Measurements from ENCODE around the gene ZNF385A. TPM values are rescaled to one million over a fixed set of nuclear protein-coding genes. Genes with fewer than 3 reads are reported as not detected.

The ZNF385A gene
- total RNA-seq, 1 donor from 2014 or later: 15.6 TPM

DNA sequence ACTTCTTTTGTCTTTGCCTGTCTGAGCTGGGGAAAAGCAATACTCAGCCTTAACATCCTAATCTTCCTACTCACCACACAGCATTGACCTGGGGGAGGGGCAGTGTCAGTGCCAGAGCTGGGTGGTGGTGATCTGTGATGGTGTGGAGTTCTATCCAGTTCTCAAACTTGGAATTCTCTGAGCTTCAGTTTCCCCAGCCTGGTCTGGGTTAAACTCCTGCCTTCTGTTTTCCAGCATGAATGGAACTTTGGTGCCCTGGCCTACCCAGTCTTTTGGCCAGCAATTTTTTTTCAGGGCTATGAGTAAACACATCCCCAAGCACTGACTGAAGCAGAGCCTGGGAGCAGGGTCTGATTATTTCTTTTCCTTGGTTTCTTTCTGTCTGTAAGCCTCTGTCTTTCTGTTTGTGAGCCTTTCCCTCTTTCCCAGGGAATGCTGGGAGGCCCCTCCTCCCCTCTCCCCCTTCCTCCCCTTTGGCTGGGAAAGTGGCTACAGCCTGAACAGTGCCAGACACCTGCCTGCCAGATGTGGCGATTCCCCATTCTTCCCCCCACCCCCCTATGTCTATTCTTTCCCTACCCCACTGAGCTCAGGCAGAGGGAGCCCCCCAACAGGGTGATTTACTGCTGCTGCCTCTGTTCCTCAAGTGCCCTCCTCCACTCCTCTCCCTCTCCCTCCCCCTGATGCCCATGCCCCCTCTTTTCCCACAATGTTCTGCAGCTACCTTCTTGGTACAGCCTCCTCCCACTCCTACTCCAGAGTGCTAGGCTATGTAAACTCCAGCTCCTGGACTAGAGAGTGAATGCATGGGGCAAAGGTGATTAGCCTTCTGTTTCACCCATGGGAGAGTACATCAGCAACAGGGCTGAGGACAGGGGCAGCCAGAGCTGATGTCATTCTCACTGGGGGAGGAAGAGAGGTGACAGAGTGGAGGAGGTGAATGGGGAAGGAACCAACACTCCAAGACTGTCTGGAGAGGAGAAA is 31.4 kb downstream of the ZNF385A start:
- TF ChIP-seq, protein P1, sequence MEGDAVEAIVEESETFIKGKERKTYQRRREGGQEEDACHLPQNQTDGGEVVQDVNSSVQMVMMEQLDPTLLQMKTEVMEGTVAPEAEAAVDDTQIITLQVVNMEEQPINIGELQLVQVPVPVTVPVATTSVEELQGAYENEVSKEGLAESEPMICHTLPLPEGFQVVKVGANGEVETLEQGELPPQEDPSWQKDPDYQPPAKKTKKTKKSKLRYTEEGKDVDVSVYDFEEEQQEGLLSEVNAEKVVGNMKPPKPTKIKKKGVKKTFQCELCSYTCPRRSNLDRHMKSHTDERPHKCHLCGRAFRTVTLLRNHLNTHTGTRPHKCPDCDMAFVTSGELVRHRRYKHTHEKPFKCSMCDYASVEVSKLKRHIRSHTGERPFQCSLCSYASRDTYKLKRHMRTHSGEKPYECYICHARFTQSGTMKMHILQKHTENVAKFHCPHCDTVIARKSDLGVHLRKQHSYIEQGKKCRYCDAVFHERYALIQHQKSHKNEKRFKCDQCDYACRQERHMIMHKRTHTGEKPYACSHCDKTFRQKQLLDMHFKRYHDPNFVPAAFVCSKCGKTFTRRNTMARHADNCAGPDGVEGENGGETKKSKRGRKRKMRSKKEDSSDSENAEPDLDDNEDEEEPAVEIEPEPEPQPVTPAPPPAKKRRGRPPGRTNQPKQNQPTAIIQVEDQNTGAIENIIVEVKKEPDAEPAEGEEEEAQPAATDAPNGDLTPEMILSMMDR (IDR thresholded peaks at IDR 0.05; ENCODE audit: unreplicated experiment): no peak
- DNase-seq (ENCODE audit: low spot score, unreplicated experiment): no peak
- Mint-ChIP-seq H3K9me3 (ENCODE audit: low read depth) (no peaks in the 10 kb centered on the region), H3K4me1 (ENCODE audit: low read depth) (peaks cover 45% of the 10 kb centered on the region), H3K27me3 (no peaks in the 10 kb centered on the region), H3K4me3 (ENCODE audit: low read depth) (peak overlapping the region; percentile 63), H3K36me3 (ENCODE audit: insufficient read depth) (peaks cover 10% of the 10 kb centered on the region), H3K27ac (peak overlapping the region; percentile 95)

DNA sequence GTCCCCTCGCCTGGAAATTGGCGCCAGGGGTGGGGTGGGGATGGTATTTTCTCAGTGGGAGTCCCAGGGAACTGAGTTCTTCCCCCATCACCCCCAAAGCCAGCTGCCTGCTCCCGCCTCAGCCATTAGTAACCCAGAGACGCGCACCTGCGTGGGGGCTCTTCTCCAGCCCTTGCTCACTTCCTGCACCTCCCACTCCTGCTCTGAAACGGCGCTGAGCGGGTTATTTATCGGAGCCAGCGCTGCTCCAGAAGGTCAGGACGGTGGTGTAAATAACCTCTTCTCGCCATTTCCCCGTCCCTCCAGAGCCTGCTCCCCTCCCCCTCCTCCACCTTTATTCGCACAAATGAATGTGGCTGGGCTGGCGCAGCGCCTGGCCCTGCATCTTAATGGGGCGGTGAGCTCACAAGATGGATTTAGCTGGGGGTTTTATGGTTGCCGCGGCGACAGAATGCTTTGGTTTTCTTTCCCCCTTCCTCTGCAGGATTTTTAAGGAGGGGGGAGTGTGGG is 32.5 kb downstream of the ZNF385A start:
- Mint-ChIP-seq H3K27me3 (no peaks in the 10 kb centered on the region), H3K4me1 (ENCODE audit: low read depth) (peaks cover 43% of the 10 kb centered on the region), H3K27ac (peak overlapping the region; percentile 95), H3K4me3 (ENCODE audit: low read depth) (peak overlapping the region; percentile 63), H3K9me3 (ENCODE audit: low read depth) (no peaks in the 10 kb centered on the region), H3K36me3 (ENCODE audit: insufficient read depth) (peaks cover 15% of the 10 kb centered on the region)
- no peak for DNase-seq (ENCODE audit: low spot score, unreplicated experiment)
- TF ChIP-seq, protein P1 (IDR thresholded peaks at IDR 0.05; ENCODE audit: unreplicated experiment): no peak

GRCh38 chr12:54351341-54351740 is 33.2 kb downstream of the ZNF385A start:
- H3K9me3 Mint-ChIP-seq (ENCODE audit: low read depth): no peaks in the 10 kb centered on the region
- TF ChIP-seq, protein P1 (IDR thresholded peaks at IDR 0.05; ENCODE audit: unreplicated experiment): no peak
- H3K36me3 Mint-ChIP-seq (ENCODE audit: insufficient read depth): peaks cover 20% of the 10 kb centered on the region
- H3K4me3 Mint-ChIP-seq (ENCODE audit: low read depth): no peak overlapping the region
- DNase-seq (ENCODE audit: low spot score, unreplicated experiment): no peak
- H3K27me3 Mint-ChIP-seq: no peaks in the 10 kb centered on the region
- peaks cover 37% of the 10 kb centered on the region for H3K4me1 Mint-ChIP-seq (ENCODE audit: low read depth)
- no peak overlapping the region for H3K27ac Mint-ChIP-seq

DNA sequence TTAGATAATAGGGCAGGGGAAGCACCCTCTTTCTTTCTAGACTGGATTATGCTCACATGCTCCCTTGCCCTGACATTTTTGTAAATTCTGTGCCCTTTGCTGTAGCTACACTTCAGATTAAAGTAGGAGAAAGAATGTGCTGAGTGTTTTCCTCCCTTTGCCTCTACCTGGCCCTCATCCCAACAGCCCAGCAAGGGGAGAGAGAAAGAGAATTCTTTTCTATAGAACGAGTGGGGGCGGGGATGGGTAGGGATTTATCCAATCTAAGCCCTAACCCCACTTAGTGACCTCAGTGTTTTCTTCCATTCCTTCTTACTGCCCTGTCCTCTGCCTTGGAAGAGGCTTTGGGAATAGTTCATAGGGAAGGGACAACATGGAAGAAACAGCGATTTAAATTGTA is 33.8 kb downstream of the ZNF385A start:
- Mint-ChIP-seq H3K9me3 (ENCODE audit: low read depth) (no peaks in the 10 kb centered on the region), H3K4me1 (ENCODE audit: low read depth) (peaks cover 35% of the 10 kb centered on the region), H3K4me3 (ENCODE audit: low read depth) (no peak overlapping the region), H3K27me3 (no peaks in the 10 kb centered on the region), H3K27ac (no peak overlapping the region), H3K36me3 (ENCODE audit: insufficient read depth) (peaks cover 20% of the 10 kb centered on the region)
- no peak for DNase-seq (ENCODE audit: low spot score, unreplicated experiment)
- TF ChIP-seq, protein P1 (IDR thresholded peaks at IDR 0.05; ENCODE audit: unreplicated experiment): no peak

GRCh38 chr12:54349679-54350078 is 34.9 kb downstream of the ZNF385A start:
- H3K36me3 Mint-ChIP-seq (ENCODE audit: insufficient read depth): peaks cover 26% of the 10 kb centered on the region

More at GRCh38 chr12:54349679-54350078, 34.9 kb downstream of the ZNF385A start:
- DNase-seq (ENCODE audit: low spot score, unreplicated experiment): no peak
- Mint-ChIP-seq H3K27ac (no peak overlapping the region), H3K4me1 (ENCODE audit: low read depth) (peaks cover 25% of the 10 kb centered on the region), H3K27me3 (no peaks in the 10 kb centered on the region), H3K4me3 (ENCODE audit: low read depth) (no peak overlapping the region), H3K9me3 (ENCODE audit: low read depth) (no peaks in the 10 kb centered on the region)
- TF ChIP-seq, protein P1 (IDR thresholded peaks at IDR 0.05; ENCODE audit: unreplicated experiment): no peak
